ENCODE results near the gene CLCF1. TPM values are rescaled to one million over a fixed set of nuclear protein-coding genes. Genes with fewer than 3 reads are reported as not detected.

Gene CLCF1
- total RNA-seq, 4 donors from 2014 or later = 1.8 to 46.4 (median 5.8) TPM

- Histone ChIP-seq H3K4me1 (peaks cover 0 to 30% (median 21%) of the 10 kb centered on the region in 4 donors), H3K4me3 (no peak overlapping the region), H3K9me3 (no peaks in the 10 kb centered on the region), H3K27ac (no peak overlapping the region), H3K36me3 (no peaks in the 10 kb centered on the region), H3K27me3 (peaks cover 38% of the 10 kb centered on the region)
- 65 to 100% methylated on average over 1 to 9 of the region's 9 CpGs for WGBS, 2 donors (ENCODE audit: low coverage in 1 of 2)
- in situ Hi-C loops (cut with MboI; ENCODE audit: low pct_ligation_motif_present in 1 of 4, low pct_unique_long_range_greater_than_20kb in 1 of 4, low sequenced_read_pairs in 3 of 4) (no loop called here), intact Hi-C loops (cut with DNase I; ENCODE audit: low total_unique reads) (no loop called here)
- TF ChIP-seq EP300 (IDR thresholded peaks at IDR 0.05; ENCODE audit: low read depth) (no peak), POLR2AphosphoS5 (IDR thresholded peaks at IDR 0.05) (no peak), POLR2A (IDR thresholded peaks at IDR 0.05) (no peak), CTCF (IDR thresholded peaks at IDR 0.05) (no peak)
- DNase-seq = no peak
These were observed 39.2 kb upstream of the CLCF1 start for GRCh38 chr11:67412495-67413179.

- WGBS, 2 donors (ENCODE audit: low coverage in 1 of 2) = 70% methylated on average over 7 of the region's 7 CpGs; no CpG with 5 or more reads in 1 of the 2 donors
- no peak for TF ChIP-seq POLR2AphosphoS5 (IDR thresholded peaks at IDR 0.05)
- TF ChIP-seq POLR2A (IDR thresholded peaks at IDR 0.05) = no peak
- TF ChIP-seq EP300 (IDR thresholded peaks at IDR 0.05; ENCODE audit: low read depth) = no peak
- no peak for TF ChIP-seq CTCF (IDR thresholded peaks at IDR 0.05)
- Histone ChIP-seq H3K27ac (no peak overlapping the region), H3K9me3 (no peaks in the 10 kb centered on the region), H3K4me1 (peaks cover 0 to 30% (median 20%) of the 10 kb centered on the region in 4 donors), H3K36me3 (no peaks in the 10 kb centered on the region), H3K4me3 (no peak overlapping the region), H3K27me3 (peaks cover 38% of the 10 kb centered on the region)
- in situ Hi-C loops (cut with MboI; ENCODE audit: low pct_ligation_motif_present in 1 of 4, low pct_unique_long_range_greater_than_20kb in 1 of 4, low sequenced_read_pairs in 3 of 4) = no loop called here
- DNase-seq = no peak
- intact Hi-C loops (cut with DNase I; ENCODE audit: low total_unique reads) = no loop called here
These were observed 38.4 kb upstream of the CLCF1 start for GRCh38 chr11:67411785-67412152.

GRCh38 chr11:67410984-67411784, 37.8 kb upstream of the CLCF1 start:
- intact Hi-C loops (cut with DNase I; ENCODE audit: low total_unique reads) = no loop called here
- no peak overlapping the region for H3K27ac ChIP-seq
- H3K4me1 ChIP-seq = peaks cover 0 to 26% (median 17%) of the 10 kb centered on the region in 4 donors
- no peaks in the 10 kb centered on the region for H3K9me3 ChIP-seq
- in situ Hi-C loops (cut with MboI; ENCODE audit: low pct_ligation_motif_present in 1 of 4, low pct_unique_long_range_greater_than_20kb in 1 of 4, low sequenced_read_pairs in 3 of 4) = no loop called here
- no peaks in the 10 kb centered on the region for H3K36me3 ChIP-seq
- H3K4me3 ChIP-seq = no peak overlapping the region
- no peak for DNase-seq
- WGBS, 2 donors (ENCODE audit: low coverage in 1 of 2) = 78% methylated on average over 17 of the region's 17 CpGs; no CpG with 5 or more reads in 1 of the 2 donors
- TF ChIP-seq POLR2A (IDR thresholded peaks at IDR 0.05) (no peak), EP300 (IDR thresholded peaks at IDR 0.05; ENCODE audit: low read depth) (no peak)
- peaks cover 38% of the 10 kb centered on the region for H3K27me3 ChIP-seq

- WGBS, 2 donors (ENCODE audit: low coverage in 1 of 2) = 62% methylated on average over 15 of the region's 15 CpGs; no CpG with 5 or more reads in 1 of the 2 donors
- no peak overlapping the region for H3K4me3 ChIP-seq
- peaks cover 0 to 20% (median 11%) of the 10 kb centered on the region in 4 donors for H3K4me1 ChIP-seq
- H3K27ac ChIP-seq = peak overlapping the region in 1 of 4 donors; percentile 77
- no peak for DNase-seq
- TF ChIP-seq CTCF (IDR thresholded peaks at IDR 0.05) = no peak
- TF ChIP-seq POLR2AphosphoS5 (IDR thresholded peaks at IDR 0.05) = no peak
- no peak for TF ChIP-seq EP300 (IDR thresholded peaks at IDR 0.05; ENCODE audit: low read depth)
- no peak for TF ChIP-seq POLR2A (IDR thresholded peaks at IDR 0.05)
- H3K27me3 ChIP-seq = peaks cover 38% of the 10 kb centered on the region
- no peaks in the 10 kb centered on the region for H3K9me3 ChIP-seq
- H3K36me3 ChIP-seq = no peaks in the 10 kb centered on the region
- in situ Hi-C loops (cut with MboI; ENCODE audit: low pct_ligation_motif_present in 1 of 4, low pct_unique_long_range_greater_than_20kb in 1 of 4, low sequenced_read_pairs in 3 of 4) (no loop called here), intact Hi-C loops (cut with DNase I; ENCODE audit: low total_unique reads) (no loop called here)
These were observed 37.0 kb upstream of the CLCF1 start for GRCh38 chr11:67410369-67410831.

Measured in transverse colon (tissue), 4 donors.